GM04504 (cell line): Measurements from ENCODE around the gene EGFL8.
A peak's percentile ranks its signal among the peaks of the same experiment; 100 is the strongest.

Experiments
- DNase-seq: peaks from one replicate; pipeline ENCODE4 v3.0.0-alpha.2; 2012; ENCODE audit warnings: low read depth

Gene EGFL8

DNA sequence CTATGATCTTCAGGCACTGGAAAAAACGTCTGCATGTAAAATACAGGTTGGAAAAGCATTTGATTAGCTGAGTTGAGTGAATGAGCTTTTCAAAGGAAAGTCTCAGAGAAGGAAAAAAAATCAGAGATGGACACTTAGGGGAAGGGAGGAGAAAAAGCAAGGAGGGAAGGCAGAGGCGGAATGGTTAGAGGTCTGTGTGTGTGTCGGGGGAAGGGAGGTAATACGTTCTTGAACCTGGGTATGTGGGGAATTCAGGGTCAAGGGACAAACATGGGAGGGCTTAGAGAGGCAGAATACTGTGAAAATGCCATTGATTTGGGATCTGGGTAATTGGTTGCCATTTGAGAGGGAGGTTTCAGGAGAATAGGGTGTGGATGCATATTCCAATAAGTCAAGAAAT lies 17.7 kb upstream of the EGFL8 start:
- DNase-seq, result no peak

DNA sequence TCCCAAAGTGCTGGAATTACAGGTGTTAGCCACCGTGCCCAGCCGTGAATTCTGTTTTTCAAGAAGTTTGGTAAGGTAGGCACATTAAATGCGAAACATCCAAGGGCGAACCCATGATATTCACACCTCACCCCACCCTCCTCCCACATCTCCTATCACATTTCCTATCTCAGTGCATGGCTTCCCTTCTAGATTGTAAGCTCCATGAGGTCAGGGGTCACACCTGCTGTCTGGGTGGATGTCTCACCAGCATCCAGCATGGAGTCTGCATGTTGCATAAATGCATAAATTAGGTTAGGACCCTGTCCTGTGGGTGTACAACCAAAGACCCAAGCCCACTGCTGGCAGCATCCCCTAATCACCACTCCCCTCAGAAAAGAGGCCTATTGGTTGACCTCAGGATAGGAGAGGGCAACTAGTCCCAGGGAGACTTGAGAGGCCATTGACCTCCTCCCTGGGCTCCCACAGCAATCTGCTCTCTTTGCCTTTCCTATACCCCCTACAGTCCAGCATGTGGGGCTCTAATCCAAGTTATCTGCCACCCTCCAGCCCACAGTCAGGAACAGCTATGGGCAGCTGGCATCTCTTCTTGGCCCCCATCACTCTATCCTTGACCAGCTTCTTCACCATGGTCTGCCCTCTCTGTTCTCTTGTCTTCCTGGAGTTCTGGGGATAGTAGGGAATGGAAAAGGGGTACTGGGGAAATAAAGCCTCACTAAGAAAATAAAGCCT lies 16.8 kb upstream of the EGFL8 start:
- no peak for DNase-seq

DNA sequence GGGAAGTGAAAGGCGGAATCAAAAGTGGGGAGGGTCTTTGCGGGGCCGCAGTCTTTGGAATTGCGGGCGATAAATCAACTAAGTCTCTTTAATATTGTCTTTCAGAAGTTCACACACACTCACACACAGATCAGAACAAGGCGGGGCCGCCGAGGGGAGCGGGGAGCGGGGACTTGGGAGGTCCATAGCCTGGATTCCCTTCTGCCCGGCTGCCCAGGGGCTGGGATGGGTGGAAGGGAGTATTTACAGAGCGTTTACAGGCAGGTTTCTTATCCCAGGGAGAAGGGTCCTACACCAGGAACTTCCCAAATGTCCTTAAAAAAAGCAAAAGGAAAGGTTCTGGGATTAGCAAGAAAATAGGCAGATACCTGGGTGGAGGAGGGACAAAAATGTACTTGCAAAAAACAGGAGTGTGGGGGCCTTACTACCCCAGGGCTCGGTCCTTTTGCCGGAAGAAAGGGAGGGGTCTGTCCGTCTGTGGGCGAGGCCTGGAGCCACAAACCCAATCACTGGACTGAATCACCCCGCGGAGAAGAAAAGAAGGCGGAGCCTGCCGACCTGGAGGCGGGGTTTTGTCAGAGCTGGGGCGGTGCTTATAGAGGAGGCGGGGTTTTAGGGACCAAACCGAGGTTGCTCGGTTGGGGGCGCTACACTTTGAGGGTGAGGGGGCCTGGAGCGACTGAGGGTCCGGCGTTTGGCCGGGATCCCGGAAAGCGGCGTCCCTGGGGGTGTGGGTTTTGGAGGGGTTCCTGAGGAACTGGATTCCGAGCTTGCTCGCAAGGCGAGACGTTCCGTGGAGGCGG lies 15.9 kb upstream of the EGFL8 start:
- DNase-seq, result no peak

DNA sequence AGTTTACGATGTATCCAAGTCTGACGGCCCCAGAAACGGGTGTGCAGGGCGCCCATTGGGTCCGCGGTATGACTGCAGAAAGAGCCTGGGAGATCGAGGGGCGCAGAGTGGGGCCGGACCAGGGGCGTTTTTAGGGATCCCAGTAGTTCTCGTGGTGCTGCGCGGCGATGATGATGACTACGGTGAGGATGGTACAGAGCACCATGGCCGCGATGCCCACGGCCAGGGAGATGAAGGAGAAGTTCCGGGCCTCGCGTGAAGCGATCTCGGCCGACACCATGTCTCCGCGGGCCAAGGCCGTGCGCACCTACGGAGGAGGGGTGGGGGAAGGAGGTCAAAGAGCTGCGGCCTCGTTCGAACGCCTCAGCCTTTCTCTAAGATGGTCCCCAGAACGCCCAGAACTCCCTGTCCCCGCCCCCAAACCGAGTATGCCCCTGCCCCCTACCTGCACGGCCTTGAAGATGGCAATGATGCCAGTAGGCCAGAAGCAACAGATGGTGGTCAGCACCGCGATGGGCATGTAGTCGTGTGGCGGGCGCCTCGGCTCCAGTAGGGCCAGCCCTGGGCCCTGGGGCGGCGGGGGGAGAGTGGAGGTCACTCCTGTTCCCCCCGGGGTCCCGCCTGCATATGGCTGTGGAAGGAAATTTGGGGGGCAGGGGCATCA lies 15.2 kb upstream of the EGFL8 start:
- no peak for DNase-seq

DNA sequence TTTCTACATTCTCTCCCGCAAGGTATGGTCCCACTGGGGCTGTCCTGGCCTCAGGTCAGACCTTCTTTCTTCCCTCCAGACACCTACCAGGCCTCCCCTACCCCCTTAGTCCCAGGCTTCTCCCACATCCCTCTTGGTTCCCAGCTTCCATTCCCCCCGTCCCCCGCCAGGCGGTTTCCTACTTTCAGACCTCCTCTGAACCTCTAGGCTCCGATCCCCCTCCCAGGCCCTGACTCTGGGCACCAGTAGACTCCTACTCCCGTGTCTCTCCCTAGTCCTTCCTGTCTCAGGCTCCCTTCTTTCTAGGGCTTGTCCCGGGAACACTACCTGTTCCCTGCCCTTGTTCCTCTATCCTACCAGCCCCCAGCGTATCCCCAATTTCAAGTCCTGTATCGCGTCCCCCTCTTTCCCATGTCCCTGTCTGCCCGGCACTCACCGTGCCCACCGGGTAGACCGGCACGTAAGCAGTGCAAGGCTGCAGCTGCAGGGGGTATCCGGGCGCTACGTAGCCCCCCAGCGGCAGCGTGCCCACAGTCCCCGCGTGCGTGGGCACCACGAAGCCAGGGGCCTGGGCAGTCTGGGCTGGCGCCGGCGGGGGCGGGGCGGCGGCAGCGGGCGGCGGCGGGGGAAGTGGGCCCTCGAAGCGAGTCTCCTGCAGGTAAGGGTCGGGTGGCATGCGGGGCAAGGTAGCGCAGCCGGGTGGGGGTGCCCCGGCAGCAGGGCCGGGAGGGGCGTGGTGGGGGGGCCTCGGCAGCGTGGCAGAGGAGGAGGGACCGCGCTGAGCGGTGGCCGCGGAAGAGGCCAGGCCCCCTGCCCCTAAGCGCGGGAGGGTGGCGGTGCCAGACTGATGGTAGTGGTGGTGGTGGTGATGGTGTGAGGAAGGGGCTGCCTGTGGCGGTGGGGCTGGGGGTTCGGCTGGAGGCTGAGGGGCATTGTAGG lies 14.2 kb upstream of the EGFL8 start:
- no peak for DNase-seq

DNA sequence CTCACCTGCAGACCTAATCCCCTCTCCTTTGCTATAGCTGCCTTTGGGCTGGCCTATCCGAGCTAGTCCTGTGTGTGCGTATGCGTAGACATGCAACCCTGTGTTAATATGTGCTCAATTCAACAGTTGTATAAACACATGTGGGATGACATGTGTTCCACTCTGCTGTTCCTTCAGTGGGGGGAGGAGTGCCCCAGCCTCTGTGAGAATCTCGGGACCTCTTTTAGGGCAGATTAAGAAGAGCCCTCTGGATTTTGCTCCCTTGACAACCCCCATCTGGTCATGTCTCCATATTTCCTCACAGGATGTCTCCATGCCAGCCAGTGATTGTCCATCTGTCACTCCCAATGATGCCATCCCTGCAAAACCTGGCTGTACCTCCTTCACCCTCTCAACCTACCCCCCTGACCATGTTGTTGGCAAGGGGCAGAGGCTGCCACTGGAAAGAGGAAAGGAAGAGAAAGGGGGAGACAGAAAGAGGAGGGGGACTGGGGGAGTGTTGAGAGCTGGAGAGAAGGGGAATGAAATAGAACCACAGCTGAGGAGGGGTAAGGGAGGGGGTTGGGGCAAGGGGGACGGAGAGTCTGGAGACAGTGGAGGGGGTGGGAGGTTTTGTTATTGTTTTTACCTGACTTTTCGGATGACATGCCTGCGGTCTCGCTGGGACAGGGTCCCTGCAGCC lies 13.1 kb upstream of the EGFL8 start:
- DNase-seq, result no peak

DNA sequence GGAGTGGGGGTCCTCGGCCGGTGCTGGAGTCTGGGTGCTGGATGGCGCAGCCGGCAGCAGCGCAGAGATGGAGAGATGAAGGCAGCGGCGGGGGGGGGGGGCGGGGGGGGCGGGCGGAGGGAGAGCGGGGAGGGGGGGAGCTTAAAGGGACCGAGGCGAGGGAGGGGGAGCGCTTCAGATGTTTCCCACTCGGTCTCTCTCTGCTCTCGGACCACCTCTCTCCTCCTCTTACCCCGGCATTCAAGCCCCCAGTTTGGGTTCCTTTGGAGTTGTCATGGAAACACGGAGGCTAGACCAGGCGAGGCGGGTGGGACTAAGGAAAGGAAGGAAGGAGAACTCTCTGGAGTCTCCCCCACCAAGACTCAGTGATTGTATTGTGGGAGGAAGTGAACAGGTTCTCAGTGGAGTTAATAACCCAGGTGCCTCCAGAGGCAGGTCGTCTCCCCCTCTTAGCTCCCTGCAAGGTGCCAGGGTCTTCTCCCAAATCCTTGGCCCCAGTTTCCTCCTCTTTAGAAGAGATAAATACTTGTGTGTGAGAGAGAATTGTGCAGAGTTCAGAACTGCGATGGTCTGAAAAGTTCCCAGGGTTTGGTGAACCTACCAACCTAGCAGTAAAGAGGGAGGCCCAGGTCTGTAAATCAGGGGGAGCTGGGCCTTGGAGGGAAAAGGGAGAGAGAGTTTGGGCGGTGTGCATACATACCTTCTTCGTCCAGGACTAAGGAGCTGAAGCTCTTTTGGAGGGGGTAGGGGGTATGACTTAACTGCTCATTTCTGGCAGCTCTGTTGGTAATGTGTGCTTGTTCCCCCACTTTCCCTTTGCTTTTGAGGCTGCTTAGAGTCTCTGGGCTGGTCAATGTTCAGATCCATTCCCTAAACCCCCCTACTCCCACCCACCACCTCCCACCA lies 12.3 kb upstream of the EGFL8 start, which contains the start of gene PRRT1:
PRRT1 (minus strand) TSS at position 77 of the 906 bp plus-strand sequence. CDS start 112 bp downstream, outside the sequence.
- DNase-seq, result no peak

DNA sequence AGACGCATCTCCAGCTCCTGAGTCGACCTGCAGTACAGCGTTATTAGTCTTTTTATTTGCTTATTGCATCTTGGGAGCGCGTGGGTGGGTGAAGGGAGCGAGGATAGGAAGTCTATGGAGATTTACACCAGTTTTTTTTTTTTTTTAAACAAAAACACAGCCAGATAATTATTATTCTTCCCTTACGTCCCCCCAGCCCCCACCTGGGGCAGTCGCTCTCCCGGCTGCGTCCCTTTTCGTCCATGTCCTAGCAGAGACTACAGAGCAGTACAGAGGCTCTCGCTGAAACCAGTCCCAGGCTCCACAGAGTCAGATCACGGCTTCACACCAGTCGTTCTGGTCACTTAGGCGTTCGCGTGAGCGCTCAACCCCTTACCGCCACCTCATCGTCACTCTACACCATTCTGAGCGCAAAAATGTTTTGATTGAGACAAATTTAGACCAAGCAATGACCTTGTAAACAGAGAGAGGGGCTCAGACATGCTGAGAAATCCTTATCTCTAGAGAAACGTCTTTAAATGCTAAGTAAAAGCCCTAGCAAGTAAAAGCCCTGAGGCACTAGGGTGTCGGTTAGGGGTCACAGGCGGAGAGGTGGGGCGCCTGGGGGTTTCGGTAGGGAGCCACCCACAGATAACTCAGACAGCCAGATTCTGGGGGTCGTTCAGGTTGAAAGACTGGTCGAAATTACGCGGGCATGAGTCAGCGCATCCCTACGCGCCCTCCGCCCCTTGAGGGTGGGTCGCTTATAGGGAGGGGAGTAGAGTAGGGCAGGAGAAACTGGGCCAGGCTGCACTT lies 11.4 kb upstream of the EGFL8 start:
- no peak for DNase-seq

DNA sequence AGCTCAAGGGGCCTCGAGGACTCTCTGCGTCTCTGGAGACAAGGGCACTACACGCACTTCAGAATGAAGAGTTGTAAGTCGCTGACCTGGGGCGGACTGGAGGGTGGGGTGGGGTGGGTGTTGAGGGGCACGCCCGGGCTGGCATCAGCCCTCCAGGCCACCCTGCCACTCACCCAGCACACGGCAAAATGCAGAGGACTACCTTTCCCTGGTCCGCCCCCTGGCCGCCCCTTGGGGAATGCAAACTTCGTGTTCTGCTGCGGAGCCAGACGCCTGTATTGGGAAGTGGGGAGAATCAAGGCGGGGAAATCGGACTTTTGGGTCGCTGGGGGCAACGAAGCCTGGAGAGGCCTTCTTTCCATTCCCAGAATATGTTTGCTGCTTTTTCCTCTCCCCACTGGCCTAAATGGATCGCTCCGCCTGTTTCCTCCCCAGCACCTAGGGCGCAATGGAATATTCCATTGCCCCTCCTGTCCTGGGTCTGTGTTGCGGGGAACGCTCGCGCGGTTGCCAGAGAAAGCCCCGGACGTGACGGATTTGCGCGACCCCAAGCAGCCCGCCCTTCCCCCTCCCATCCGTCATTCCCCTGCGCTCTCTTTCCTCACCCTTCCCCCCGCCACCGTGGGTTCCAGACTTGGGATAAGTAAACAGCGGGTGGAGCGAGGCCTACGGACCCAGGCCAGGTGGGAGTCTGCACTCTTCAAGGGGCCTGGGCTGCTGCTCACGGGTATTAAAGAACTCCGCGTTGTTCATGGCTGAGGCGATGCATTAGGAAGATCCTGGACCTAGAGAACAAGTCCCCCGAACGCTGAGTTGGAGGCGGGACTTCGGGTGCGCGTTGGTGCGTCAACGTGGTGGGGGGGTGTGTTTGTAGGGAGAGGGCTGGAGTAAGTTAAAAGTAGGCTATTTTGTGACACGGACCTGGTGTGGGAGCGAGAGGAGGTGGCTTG lies 10.6 kb upstream of the EGFL8 start, which contains the start of gene PPT2:
PPT2 (plus strand) TSS at position 578 of the 950 bp plus-strand sequence. CDS start 454 bp downstream, outside the sequence.
- DNase-seq, result peak; percentile 78

DNA sequence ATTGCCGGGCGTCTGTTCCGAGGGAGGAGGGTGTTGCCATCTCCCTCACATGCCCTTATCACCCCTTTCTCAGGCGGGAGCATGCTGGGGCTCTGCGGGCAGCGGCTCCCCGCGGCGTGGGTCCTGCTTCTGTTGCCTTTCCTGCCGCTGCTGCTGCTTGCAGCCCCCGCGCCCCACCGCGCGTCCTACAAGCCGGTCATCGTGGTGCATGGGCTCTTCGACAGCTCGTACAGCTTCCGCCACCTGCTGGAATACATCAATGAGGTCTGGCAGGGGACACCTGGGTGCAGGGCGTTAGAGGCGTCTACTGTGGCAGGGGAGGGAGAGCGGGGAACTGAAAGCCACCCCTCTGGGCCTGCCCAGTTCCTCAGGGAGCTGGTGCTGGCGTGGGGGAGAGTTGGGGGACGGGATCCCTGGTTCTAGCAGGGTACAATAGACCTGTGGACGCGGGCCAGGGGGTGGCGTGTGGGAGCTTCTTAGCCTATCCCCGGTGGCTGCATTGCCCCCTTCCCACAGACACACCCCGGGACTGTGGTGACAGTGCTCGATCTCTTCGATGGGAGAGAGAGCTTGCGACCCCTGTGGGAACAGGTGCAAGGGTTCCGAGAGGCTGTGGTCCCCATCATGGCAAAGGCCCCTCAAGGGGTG lies 9.8 kb upstream of the EGFL8 start:
- DNase-seq, result no peak

DNA sequence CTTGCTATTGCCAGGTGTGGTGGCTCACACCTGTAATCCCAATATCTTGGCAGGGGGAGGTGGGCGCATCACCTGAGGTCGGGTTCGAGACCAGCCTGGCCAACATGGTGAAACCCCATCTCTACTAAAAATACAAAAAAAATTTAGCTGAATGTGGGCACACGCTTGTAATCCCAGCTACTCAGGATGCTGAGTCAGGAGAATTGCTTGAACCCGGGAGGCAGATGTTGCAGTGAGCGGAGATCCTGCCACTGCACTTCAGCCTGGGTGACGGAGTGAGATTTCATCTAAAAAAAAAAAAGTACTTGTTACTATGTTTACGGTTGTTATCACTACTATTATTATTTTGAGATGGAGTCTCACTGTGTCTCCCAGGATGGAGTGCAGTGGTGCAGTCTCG lies 7.5 kb upstream of the EGFL8 start:
- DNase-seq, result no peak

DNA sequence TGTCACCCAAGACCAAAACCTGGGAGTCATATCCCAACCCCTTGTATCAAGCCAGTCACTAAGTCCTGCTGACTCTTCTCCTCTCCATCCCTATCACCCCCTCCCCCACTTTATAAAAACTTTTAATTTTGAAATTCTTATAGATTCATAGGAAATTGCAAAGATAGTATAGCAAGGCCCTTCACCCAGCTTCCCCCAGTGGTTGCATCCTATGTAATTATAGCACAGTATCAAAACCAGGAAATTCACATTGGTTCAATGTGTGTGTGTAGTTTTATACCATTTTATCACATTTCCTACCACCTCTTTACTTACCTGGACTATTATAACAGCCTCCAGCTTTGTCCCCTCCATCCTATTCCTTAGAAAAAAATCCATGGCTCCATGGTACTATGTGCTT lies 6.3 kb upstream of the EGFL8 start:
- DNase-seq, result no peak

DNA sequence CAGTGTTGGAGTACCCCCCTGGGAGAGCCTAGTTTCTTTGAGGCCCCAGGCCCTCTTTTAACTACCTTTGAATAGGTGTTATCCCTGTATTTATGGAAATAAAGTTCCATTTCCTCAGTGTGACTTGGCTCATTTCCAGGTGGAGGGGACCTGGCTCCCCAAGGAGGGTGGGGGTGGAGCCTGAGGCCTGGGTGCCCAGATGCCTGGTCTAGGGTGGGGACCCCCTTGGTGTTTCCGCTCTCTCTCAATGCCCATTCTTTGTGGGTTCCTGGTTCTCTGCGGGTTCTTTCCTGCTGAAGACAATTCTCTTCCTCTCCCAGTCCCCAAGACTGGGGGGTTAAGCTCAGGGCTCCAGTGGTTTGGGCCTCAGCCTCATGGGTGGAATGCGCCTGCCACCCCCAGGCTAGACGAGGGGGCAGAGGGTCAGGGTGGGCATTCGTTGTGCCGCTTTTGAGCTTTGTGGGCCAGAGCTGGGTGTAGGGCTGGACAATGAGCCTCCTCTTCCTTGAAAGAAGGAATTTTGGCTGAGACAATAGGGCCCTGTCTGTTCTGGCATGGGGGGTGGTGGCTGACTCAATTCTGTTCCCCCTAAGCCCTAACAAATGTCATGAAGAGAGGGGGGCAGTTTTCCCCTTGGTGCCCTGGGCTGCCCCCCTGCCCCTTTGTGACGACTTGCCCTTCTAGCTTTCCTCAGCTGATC lies 686 bp upstream of the EGFL8 start:
- DNase-seq, result no peak

DNA sequence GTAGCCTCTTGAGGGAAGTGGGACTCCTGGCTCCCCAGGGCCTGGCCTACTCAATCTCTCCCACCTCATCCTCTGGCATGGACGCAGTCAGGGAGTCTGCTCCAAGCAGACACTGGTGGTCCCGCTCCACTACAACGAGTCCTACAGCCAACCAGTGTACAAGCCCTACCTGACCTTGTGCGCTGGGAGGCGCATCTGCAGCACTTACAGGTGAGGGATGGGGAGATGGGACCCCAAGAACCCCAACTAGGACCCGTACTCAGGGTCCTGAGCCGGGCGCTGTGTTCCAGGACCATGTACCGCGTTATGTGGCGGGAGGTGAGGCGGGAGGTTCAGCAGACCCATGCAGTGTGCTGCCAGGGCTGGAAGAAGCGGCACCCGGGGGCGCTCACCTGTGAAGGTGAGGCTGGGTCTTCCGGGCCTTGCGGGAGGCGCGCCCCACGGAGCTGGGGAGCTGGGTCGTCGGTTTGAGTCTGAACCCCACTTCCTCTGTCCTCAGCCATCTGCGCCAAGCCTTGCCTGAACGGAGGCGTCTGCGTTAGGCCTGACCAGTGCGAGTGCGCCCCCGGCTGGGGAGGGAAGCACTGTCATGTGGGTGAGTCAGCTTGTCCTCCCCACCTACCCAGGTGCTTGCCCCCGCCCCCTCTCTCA lies 2.1 kb downstream of the EGFL8 start:
- DNase-seq, result no peak

DNA sequence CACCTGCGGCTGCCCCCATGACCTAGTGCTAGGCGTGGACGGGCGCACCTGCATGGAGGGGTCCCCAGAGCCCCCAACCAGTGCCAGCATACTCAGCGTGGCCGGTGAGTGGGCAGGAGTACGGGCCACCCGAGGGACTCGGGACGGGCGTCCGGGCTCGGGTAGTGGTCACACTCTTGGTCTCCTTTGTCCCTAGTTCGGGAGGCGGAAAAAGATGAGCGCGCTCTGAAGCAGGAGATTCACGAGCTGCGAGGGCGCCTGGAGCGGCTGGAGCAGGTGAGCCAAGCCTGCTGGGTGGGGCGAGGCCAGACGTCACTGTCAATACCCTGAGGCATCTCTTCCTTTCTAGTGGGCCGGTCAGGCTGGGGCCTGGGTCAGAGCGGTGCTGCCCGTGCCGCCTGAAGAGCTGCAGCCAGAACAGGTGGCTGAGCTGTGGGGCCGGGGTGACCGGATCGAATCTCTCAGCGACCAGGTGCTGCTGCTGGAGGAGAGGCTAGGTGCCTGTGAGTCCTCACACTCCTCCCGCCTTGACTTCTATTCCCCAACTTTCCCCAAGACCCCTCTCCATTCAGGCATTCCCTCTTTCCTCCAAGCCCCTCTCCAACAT lies 2.9 kb downstream of the EGFL8 start:
- no peak for DNase-seq

DNA sequence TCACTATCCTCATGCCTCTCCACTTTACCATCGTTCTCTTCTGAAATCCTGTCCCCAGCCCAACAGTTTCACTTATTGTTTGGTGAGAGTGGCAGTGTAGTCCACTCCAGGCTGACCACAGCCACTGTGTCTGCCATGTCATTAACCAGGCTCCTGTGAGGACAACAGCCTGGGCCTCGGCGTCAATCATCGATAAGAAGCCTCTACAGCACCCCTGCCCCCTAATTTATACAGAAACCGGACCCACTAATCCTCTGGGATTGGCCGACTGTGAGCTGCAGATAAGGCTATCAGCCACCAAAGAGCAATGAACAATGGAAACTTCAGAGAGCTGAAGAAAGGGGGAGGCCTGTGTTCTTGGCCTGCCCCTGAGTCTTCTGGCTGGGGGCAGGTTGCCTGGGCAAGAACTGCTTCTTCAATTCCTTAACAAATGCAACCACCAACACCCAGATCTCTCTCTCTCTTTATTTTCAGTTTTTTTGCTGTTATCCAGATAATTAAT lies 3.4 kb downstream of the EGFL8 start:
- DNase-seq, result no peak
